ENCODE results near the gene KIAA0825.

DNA sequence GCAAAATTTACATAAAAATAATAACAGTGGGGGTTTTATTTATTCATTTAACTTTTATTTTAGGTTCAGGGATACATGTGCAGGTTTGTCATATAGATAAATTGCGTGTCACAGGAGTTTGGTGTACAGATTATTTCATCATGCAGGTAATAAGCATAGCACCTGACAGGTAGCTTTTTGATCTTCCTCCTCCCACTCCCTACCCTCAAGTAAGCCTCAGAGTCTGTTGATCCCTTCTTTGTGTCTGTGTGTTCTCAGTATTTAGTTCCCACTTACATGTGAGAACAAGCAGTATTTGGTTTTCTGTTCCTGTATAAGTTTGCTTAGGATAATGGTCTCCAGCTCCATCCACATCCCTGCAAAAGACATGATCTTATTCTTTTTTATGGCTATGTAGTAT lies 240.3 kb downstream of the KIAA0825 start:
- TF ChIP-seq, protein P1, sequence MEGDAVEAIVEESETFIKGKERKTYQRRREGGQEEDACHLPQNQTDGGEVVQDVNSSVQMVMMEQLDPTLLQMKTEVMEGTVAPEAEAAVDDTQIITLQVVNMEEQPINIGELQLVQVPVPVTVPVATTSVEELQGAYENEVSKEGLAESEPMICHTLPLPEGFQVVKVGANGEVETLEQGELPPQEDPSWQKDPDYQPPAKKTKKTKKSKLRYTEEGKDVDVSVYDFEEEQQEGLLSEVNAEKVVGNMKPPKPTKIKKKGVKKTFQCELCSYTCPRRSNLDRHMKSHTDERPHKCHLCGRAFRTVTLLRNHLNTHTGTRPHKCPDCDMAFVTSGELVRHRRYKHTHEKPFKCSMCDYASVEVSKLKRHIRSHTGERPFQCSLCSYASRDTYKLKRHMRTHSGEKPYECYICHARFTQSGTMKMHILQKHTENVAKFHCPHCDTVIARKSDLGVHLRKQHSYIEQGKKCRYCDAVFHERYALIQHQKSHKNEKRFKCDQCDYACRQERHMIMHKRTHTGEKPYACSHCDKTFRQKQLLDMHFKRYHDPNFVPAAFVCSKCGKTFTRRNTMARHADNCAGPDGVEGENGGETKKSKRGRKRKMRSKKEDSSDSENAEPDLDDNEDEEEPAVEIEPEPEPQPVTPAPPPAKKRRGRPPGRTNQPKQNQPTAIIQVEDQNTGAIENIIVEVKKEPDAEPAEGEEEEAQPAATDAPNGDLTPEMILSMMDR (conservative IDR thresholded peaks at IDR 0.05; ENCODE audit: low read length), result no peak
- TF ChIP-seq EZH2phosphoT487 (IDR thresholded peaks at IDR 0.05; ENCODE audit: borderline replicate concordance, low read depth, low read length), result no peak
